Keratinocyte (primary cell): ENCODE results near the gene ACP6. TPM values are rescaled to one million over a fixed set of nuclear protein-coding genes. Genes with fewer than 3 reads are reported as not detected.

Source experiments
- DNase-seq: peaks from one replicate; pipeline ENCODE4 v3.0.0-alpha.2; 2011; ENCODE audit warnings: low read depth, missing footprints, low spot score
- FAIRE-seq: peaks from 2 replicates; lab custom pipeline; 2011; peaks lifted over from hg19 to GRCh38; lab: Jason Lieb, UNC
- H2AFZ ChIP-seq: 2 replicates; pipeline ENCODE4 v1.6.0; 2012; ENCODE audit warnings: low read length, control low read depth, inconsistent platforms; ENCODE audit not compliant: control insufficient read depth
- H3K27ac ChIP-seq: 2 replicates; pipeline ENCODE4 v1.5.1; 2011; ENCODE audit warnings: low read length; ENCODE audit not compliant: control insufficient read depth, insufficient read depth
- H3K27me3 ChIP-seq: 3 replicates; pipeline ENCODE4 v1.6.0; 2011; ENCODE audit warnings: low read length; ENCODE audit not compliant: control insufficient read depth, insufficient read depth; ENCODE audit errors: extremely low read depth
- H3K36me3 ChIP-seq, 2 experiments: 2 replicates in 1 of 2; 3 replicates in 1 of 2; pipeline ENCODE4 v1.5.1; 2011; ENCODE audit warnings: low read length in 2 of 2, mild to moderate bottlenecking in 1 of 2; ENCODE audit not compliant: control insufficient read depth in 2 of 2, insufficient read depth in 2 of 2; ENCODE audit errors: extremely low read depth in 1 of 2
- H3K4me1 ChIP-seq: 3 replicates; pipeline ENCODE4 v1.5.1; 2011; ENCODE audit warnings: low read length; ENCODE audit not compliant: control insufficient read depth, insufficient read depth; ENCODE audit errors: extremely low read depth
- H3K4me2 ChIP-seq: 3 replicates; pipeline ENCODE4 v1.6.0; 2011; ENCODE audit warnings: low read depth, low read length; ENCODE audit not compliant: control insufficient read depth, insufficient read depth; ENCODE audit errors: extremely low read depth
- H3K4me3 ChIP-seq, 3 experiments: fragments of 200-600 bp in 1 of 3; sonication (generic) in 1 of 3; 2 replicates in 2 of 3; 3 replicates in 1 of 3; pipeline ENCODE4 v1.5.1; 2011 to 2016; ENCODE audit warnings: low read length in 3 of 3, mild to moderate bottlenecking in 3 of 3, control low read depth in 2 of 3, inconsistent platforms in 1 of 3, low read depth in 1 of 3, mixed read lengths in 1 of 3, mixed run types in 1 of 3, moderate library complexity in 1 of 3; ENCODE audit not compliant: control insufficient read depth in 2 of 3, insufficient read depth in 2 of 3; ENCODE audit errors: extremely low read depth in 1 of 3
- H3K79me2 ChIP-seq: 2 replicates; pipeline ENCODE4 v1.6.0; 2012; ENCODE audit warnings: low read length; ENCODE audit not compliant: control insufficient read depth, insufficient read depth
- H3K9ac ChIP-seq: 3 replicates; pipeline ENCODE4 v1.6.0; 2011; ENCODE audit warnings: low read length; ENCODE audit not compliant: control insufficient read depth, insufficient read depth; ENCODE audit errors: extremely low read depth
- H3K9me1 ChIP-seq: 3 replicates; pipeline ENCODE4 v1.6.0; 2011; ENCODE audit warnings: low read length; ENCODE audit not compliant: control insufficient read depth, insufficient read depth; ENCODE audit errors: extremely low read depth
- H3K9me3 ChIP-seq: 2 replicates; pipeline ENCODE4 v1.5.1; 2012; ENCODE audit warnings: low read depth, low read length; ENCODE audit not compliant: control insufficient read depth
- H4K20me1 ChIP-seq: 3 replicates; pipeline ENCODE4 v1.6.0; 2011; ENCODE audit warnings: low read length; ENCODE audit not compliant: control insufficient read depth, insufficient read depth; ENCODE audit errors: extremely low read depth
- CTCF ChIP-seq, 3 experiments: IDR thresholded peaks in 1 of 3; conservative IDR thresholded peaks in 1 of 3; optimal IDR thresholded peaks in 1 of 3; 2 replicates in 2 of 3; 3 replicates in 1 of 3; pipeline versions ENCODE3 to v1.5.1; 2011; ENCODE audit warnings: low read length in 3 of 3, mild to moderate bottlenecking in 3 of 3, moderate library complexity in 2 of 3, control low read depth in 1 of 3, inconsistent platforms in 1 of 3; ENCODE audit not compliant: insufficient read depth in 2 of 3; ENCODE audit errors: extremely low read depth in 1 of 3
- EZH2 ChIP-seq: IDR thresholded peaks from one replicate; pipeline ENCODE4 v1.6.1; 2012; ENCODE audit warnings: inconsistent platforms, mild to moderate bottlenecking, low read length, moderate library complexity
- dilution Hi-C: fragments of 300-500 bp; cut with MboI; formaldehyde crosslinking; loops from one replicate; pipeline ENCODE4 v1.7.0; 2020; ENCODE audit warnings: low sequenced_read_pairs; ENCODE audit not compliant: extremely low pct_ligation_motif_present
- polyA plus RNA-seq, 5 experiments: library from polyadenylated mRNA; depleted of rRNA in 3 of 5; stranded (reverse) in 3 of 5; stranded (forward) in 1 of 5; unstranded in 1 of 5; fragments of >200 nt; gene quantifications; 1 replicate in 1 of 5; 2 replicates in 3 of 5; 3 replicates in 1 of 5; pipeline versions ENCODE4 v1.2.1 to v1.2.3, GENCODE V29; 2011 to 2012; ENCODE audit warnings: missing spikeins in 2 of 5, low read depth in 1 of 5, low replicate concordance in 1 of 5

ACP6 gene
- polyA plus RNA-seq, 1 donor (not counting 4 experiments of a cell fraction or from before 2014, with no cell fraction given) = 7.4 TPM

- Histone ChIP-seq H2AFZ (no peak overlapping the region), H3K27ac (no peak overlapping the region), H3K9ac (no peak overlapping the region), H3K27me3 (no peaks in the 10 kb centered on the region), H4K20me1 (no peaks in the 10 kb centered on the region), H3K4me2 (no peak overlapping the region), H3K9me3 (no peaks in the 10 kb centered on the region), H3K9me1 (no peaks in the 10 kb centered on the region), H3K36me3 (no peaks in the 10 kb centered on the region), H3K79me2 (no peaks in the 10 kb centered on the region), H3K4me1 (peaks cover 7% of the 10 kb centered on the region), H3K4me3 (no peak overlapping the region)
- dilution Hi-C loops = no loop called here
- FAIRE-seq = no peak
- DNase-seq = no peak
- TF ChIP-seq EZH2 (no peak), CTCF (optimal IDR thresholded peaks at IDR 0.05 in 1 of 3, IDR thresholded peaks at IDR 0.05 in 1 of 3, conservative IDR thresholded peaks at IDR 0.05 in 1 of 3; ENCODE audit: extremely low read depth in 1 of 3, insufficient read depth in 2 of 3, low read length in 3 of 3) (no peak)
Observed at GRCh38 chr1:147605591-147605990, 64.7 kb downstream of the ACP6 start.

GRCh38 chr1:147603986-147604385 is 66.3 kb downstream of the ACP6 start:
- dilution Hi-C loops = no loop called here
- Histone ChIP-seq H3K9ac (no peak overlapping the region), H3K9me3 (no peaks in the 10 kb centered on the region), H3K79me2 (no peaks in the 10 kb centered on the region), H2AFZ (no peak overlapping the region), H3K9me1 (no peaks in the 10 kb centered on the region), H3K27ac (no peak overlapping the region), H4K20me1 (no peaks in the 10 kb centered on the region), H3K4me1 (peaks cover 10% of the 10 kb centered on the region), H3K4me2 (no peak overlapping the region), H3K4me3 (no peak overlapping the region), H3K36me3 (no peaks in the 10 kb centered on the region), H3K27me3 (peaks cover 1% of the 10 kb centered on the region)
- TF ChIP-seq EZH2 (no peak), CTCF (optimal IDR thresholded peaks at IDR 0.05 in 1 of 3, IDR thresholded peaks at IDR 0.05 in 1 of 3, conservative IDR thresholded peaks at IDR 0.05 in 1 of 3; ENCODE audit: extremely low read depth in 1 of 3, insufficient read depth in 2 of 3, low read length in 3 of 3) (no peak)
- FAIRE-seq (no peak), DNase-seq (no peak)
